K562 (cell line): Measurements from ENCODE around the gene CROCC2. TPM values are rescaled to one million over a fixed set of nuclear protein-coding genes. Genes with fewer than 3 reads are reported as not detected.

Experiments used
- ATAC-seq: fragments of 200-7000 bp; cut with Tn5 transposase; 3 replicates; pipeline ENCODE4 v1.9.1; 2020; ENCODE audit warnings: moderate library complexity
- BruUV-seq: library from RNA; stranded (reverse); fragments of 400-500 nt; replicated peaks from 2 replicates; lab custom pipeline; 2021; lab: Mats Ljungman, UMichigan
- CTCF ChIA-PET: fragments of 300-600 bp; formaldehyde crosslinking; extraction: SDS; loops from one replicate; lab custom pipeline; 2021; ENCODE audit warnings: low intra/inter-chr PET ratio; lab: Yijun Ruan, JAX
- POLR2A ChIA-PET: fragments of 300-600, 350-650 bp; sonication (Branson Sonifier 250); formaldehyde crosslinking; extraction: SDS; loops from one replicate; lab custom pipeline; 2021; ENCODE audit warnings: antibody characterized with exemption, inconsistent platforms; lab: Yijun Ruan, JAX
- DNase-seq, 4 experiments: peaks; one replicate each; pipeline versions ENCODE4 v3.0.0 to v3.0.0-alpha.2; 2011 to 2018; ENCODE audit warnings: low spot score in 3 of 4, mixed read lengths in 3 of 4; ENCODE audit errors: extremely low read depth in 1 of 4
- FAIRE-seq: peaks from 2 replicates; lab custom pipeline; 2011; peaks lifted over from hg19 to GRCh38; lab: Jason Lieb, UNC
- H2AFZ ChIP-seq: 2 replicates; pipeline ENCODE4 v1.6.0; 2011; ENCODE audit warnings: low read depth, low read length, control low read depth, inconsistent platforms
- H3K27ac ChIP-seq: fragments of 200-600 bp; 3 replicates; pipeline ENCODE4 v1.8.0; 2011; ENCODE audit warnings: low read depth, mild to moderate bottlenecking, control low read depth, inconsistent platforms, low read length, moderate library complexity, mixed read lengths; ENCODE audit errors: extremely low read depth
- H3K27me3 ChIP-seq, 2 experiments: fragments of 300-600 bp in 1 of 2; 2 replicates in 1 of 2; 3 replicates in 1 of 2; pipeline versions ENCODE4 v1.6.0 to v1.8.0; 2011; ENCODE audit warnings: inconsistent platforms in 2 of 2, low read length in 2 of 2, mild to moderate bottlenecking in 1 of 2, mixed read lengths in 1 of 2, moderate library complexity in 1 of 2; ENCODE audit not compliant: control insufficient read depth in 2 of 2, insufficient read depth in 2 of 2
- H3K36me3 ChIP-seq: fragments of 300-600 bp; 3 replicates; pipeline ENCODE4 v1.8.0; 2011; ENCODE audit warnings: mild to moderate bottlenecking, low read length, inconsistent platforms; ENCODE audit not compliant: control insufficient read depth, insufficient read depth
- H3K4me1 ChIP-seq, 2 experiments: fragments of 200-600 bp in 1 of 2; replicated peaks in 1 of 2; 2 replicates in 1 of 2; 3 replicates in 1 of 2; pipeline versions ENCODE4 v1.5.1 to v1.8.0; 2011; ENCODE audit warnings: inconsistent platforms in 2 of 2, low read length in 2 of 2, mild to moderate bottlenecking in 1 of 2, mixed read lengths in 1 of 2, moderate library complexity in 1 of 2; ENCODE audit not compliant: control insufficient read depth in 2 of 2, insufficient read depth in 2 of 2
- H3K4me2 ChIP-seq: 2 replicates; pipeline ENCODE4 v1.6.1; 2011; ENCODE audit warnings: low read length, control low read depth, inconsistent platforms, mixed read lengths; ENCODE audit not compliant: insufficient read depth
- H3K4me3 ChIP-seq: fragments of 200-600 bp; sonication (generic), shearing (Covaris generic); 2 replicates; pipeline ENCODE4 v1.5.1; 2016; ENCODE audit warnings: control low read depth, inconsistent platforms
- H3K79me2 ChIP-seq: fragments of 200-600 bp; 3 replicates; pipeline ENCODE4 v1.8.0; 2011; ENCODE audit warnings: low read length, inconsistent platforms; ENCODE audit not compliant: control insufficient read depth, insufficient read depth
- H3K9ac ChIP-seq, 2 experiments: 2 replicates each; pipeline versions ENCODE4 v1.6.0 to v1.6.1; 2011; ENCODE audit warnings: low read depth in 2 of 2, low read length in 2 of 2, control low read depth in 1 of 2, inconsistent platforms in 1 of 2, mild to moderate bottlenecking in 1 of 2, mixed read lengths in 1 of 2; ENCODE audit not compliant: insufficient read depth in 1 of 2
- H3K9me1 ChIP-seq: one replicate; pipeline ENCODE4 v1.6.0; 2011; ENCODE audit warnings: inconsistent platforms, mild to moderate bottlenecking, low read length, moderate library complexity; ENCODE audit not compliant: control insufficient read depth, insufficient read depth
- H3K9me3 ChIP-seq: replicated peaks from 2 replicates; pipeline ENCODE4 v1.5.1; 2011; ENCODE audit warnings: low read depth, low read length, inconsistent platforms; ENCODE audit not compliant: control insufficient read depth, insufficient read depth
- H4K20me1 ChIP-seq: replicated peaks from 2 replicates; pipeline ENCODE4 v1.6.1; 2011; ENCODE audit warnings: low read length, inconsistent platforms, mixed read lengths; ENCODE audit not compliant: control insufficient read depth, insufficient read depth
- AFF4 ChIP-seq: sonication (generic); formaldehyde crosslinking; IDR thresholded peaks from 2 replicates; pipeline ENCODE4 v1.8.0; 2023; ENCODE audit warnings: mild to moderate bottlenecking, missing genetic modification reagents
- ATF7 ChIP-seq: fragments of 450-650 bp; IDR thresholded peaks from 2 replicates; pipeline ENCODE4 v1.7.1; 2014; ENCODE audit warnings: mild to moderate bottlenecking, moderate library complexity
- ERF ChIP-seq: fragments of 450-650 bp; formaldehyde crosslinking; IDR thresholded peaks from 2 replicates; pipeline ENCODE4 v1.4.0; 2020; ENCODE audit warnings: mild to moderate bottlenecking, mixed read lengths
- EWSR1 ChIP-seq: fragments of 450-650 bp; IDR thresholded peaks from 2 replicates; pipeline ENCODE4 v1.6.1; 2018; ENCODE audit warnings: borderline replicate concordance, mild to moderate bottlenecking, low read depth, moderate library complexity; ENCODE audit not compliant: partially characterized antibody
- GTF2E2 ChIP-seq: fragments of 200-800 bp; sonication (Bioruptor generic); IDR thresholded peaks from 2 replicates; pipeline ENCODE4 v1.6.1; 2016; ENCODE audit warnings: missing genetic modification characterization, missing compliant biosample characterization
- KAT8 ChIP-seq: fragments of 450-650 bp; IDR thresholded peaks from 2 replicates; pipeline ENCODE4 v1.6.1; 2016; ENCODE audit warnings: low read depth, mild to moderate bottlenecking
- KLF13 ChIP-seq: fragments of 450-650 bp; IDR thresholded peaks from 2 replicates; pipeline ENCODE4 v1.6.1; 2016; ENCODE audit warnings: missing genetic modification characterization, low read depth, mild to moderate bottlenecking, missing compliant biosample characterization, moderate library complexity, borderline replicate concordance
- KLF6 ChIP-seq: fragments of 250-450 bp; sonication (Bioruptor Pico); IDR thresholded peaks from 2 replicates; pipeline ENCODE4 v1.4.0; 2020; ENCODE audit warnings: mild to moderate bottlenecking, moderate library complexity, borderline replicate concordance
- MCM3 ChIP-seq: fragments of 450-650 bp; IDR thresholded peaks from 2 replicates; pipeline ENCODE4 v1.6.1; 2016
- NR2C1 ChIP-seq, 2 experiments: fragments of 450-650 bp; IDR thresholded peaks; 2 replicates each; pipeline ENCODE4 v1.6.1; 2017; ENCODE audit warnings: mild to moderate bottlenecking in 2 of 2, antibody characterized with exemption in 1 of 2, inconsistent platforms in 1 of 2, missing compliant biosample characterization in 1 of 2, missing genetic modification characterization in 1 of 2
- RBM17 ChIP-seq: fragments of 200-400 bp; formaldehyde crosslinking; IDR thresholded peaks from 2 replicates; pipeline ENCODE4 v1.6.1; 2017; ENCODE audit warnings: low read depth, mild to moderate bottlenecking, low read length, borderline replicate concordance
- SAFB ChIP-seq: fragments of 200-400 bp; formaldehyde crosslinking; IDR thresholded peaks from 2 replicates; pipeline ENCODE4 v1.6.1; 2017; ENCODE audit warnings: low read depth, low read length, borderline replicate concordance
- SNIP1 ChIP-seq: fragments of 450-650 bp; IDR thresholded peaks from 2 replicates; pipeline ENCODE4 v1.7.1; 2017; ENCODE audit warnings: low read depth, mild to moderate bottlenecking
- ZNF699 ChIP-seq: fragments of 250-450 bp; sonication (Bioruptor Pico); IDR thresholded peaks from 2 replicates; pipeline ENCODE4 v1.8.0; 2021; ENCODE audit warnings: mild to moderate bottlenecking, moderate library complexity; ENCODE audit not compliant: insufficient replicate concordance
- ZNF76 ChIP-seq: fragments of 250-450 bp; sonication (Bioruptor Pico); IDR thresholded peaks from 2 replicates; pipeline ENCODE4 v1.4.0; 2020; ENCODE audit warnings: mild to moderate bottlenecking, moderate library complexity, borderline replicate concordance
- ZNF764 ChIP-seq: fragments of 250-450 bp; sonication (Bioruptor Pico); IDR thresholded peaks from 2 replicates; pipeline ENCODE4 v1.4.0; 2020; ENCODE audit warnings: low read depth, mild to moderate bottlenecking, moderate library complexity
- WGBS: fragments of 100-300 bp; shearing (Covaris generic); methylation state at CpG from one replicate; pipeline ENCODE4 v1.1.6; 2016; ENCODE audit warnings: low coverage, mixed read lengths; ENCODE audit not compliant: insufficient coverage; ENCODE audit errors: missing lambda C conversion rate; 5-methylcytosine and 5-hydroxymethylcytosine counted together
- in situ Hi-C: fragments of 300-500 bp; cut with MboI; formaldehyde crosslinking; loops from 4 replicates; pipeline ENCODE4 v1.15.0; 2018; ENCODE audit warnings: inconsistent platforms, mixed read lengths
- intact Hi-C: fragments of 100-400 bp; cut with micrococcal nuclease; formaldehyde crosslinking; loops from 2 replicates; pipeline ENCODE4 v1.14.2; 2022
- polyA plus RNA-seq, 8 experiments: library from polyadenylated mRNA; depleted of rRNA in 4 of 8; stranded (reverse) in 5 of 8; unstranded in 3 of 8; fragments of >200 nt; fragmentation: Nextera tagmentation in 2 of 8; fragmentation: Illumina TruSeq in 1 of 8; extraction: Ambion mirVana in 2 of 8; extraction: Trizol in 1 of 8; gene quantifications; 2 replicates each; pipeline versions ENCODE4 v1.2.1 to v1.2.3, GENCODE V29; 2011 to 2014; ENCODE audit warnings: inconsistent platforms in 1 of 8, missing spikeins in 1 of 8
- total RNA-seq, 7 experiments: library from RNA; depleted of rRNA in 6 of 7; stranded (reverse); fragments of >200 nt in 6 of 7; fragmentation: Illumina TruSeq in 2 of 7; extraction: Trizol in 2 of 7; gene quantifications; 2 replicates each; pipeline versions ENCODE4 v1.2.1 to v1.2.3, GENCODE V29; 2011 to 2021; ENCODE audit warnings: low replicate concordance in 1 of 7
- TF ChIP-seq, protein P1 (sequence below): IDR thresholded peaks from 2 replicates; pipeline ENCODE4 v1.6.1; 2016; ENCODE audit warnings: missing genetic modification characterization, missing compliant biosample characterization

CROCC2 gene
- total and polyA plus RNA-seq, 9 of the 15 experiments (the other 6 are each of a cell fraction or from before 2014, with no cell fraction given) = not detected

DNA sequence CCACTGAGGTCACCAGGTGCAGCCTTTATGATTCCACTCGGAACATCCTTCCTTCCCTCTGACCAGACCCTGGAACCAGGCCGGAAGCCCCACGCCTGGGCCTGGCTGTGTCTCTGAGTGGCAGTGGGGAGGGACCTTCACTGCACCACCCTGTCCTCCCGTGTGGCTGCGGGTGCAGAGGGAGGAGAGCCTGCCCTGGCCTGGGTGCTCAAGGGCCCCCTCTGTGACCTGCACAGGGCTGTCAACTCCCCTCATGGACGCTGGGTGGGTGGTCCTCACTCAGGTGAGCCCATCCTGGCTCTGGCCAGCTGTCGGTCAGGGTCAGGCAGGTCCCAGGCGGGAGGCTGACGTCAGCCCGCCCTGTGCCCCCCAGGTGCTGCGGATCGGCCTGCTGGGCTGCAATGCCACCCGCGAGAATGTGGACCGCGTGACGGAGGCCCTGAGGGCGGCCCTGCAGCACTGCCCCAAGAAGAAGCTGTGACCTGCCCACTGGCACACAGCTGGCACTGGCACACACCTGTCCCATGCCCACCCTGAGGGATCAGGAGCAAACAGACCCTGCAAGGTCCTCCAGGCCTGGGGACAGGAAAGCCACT is 27.7 kb upstream of the CROCC2 start (continued):
- no peak for TF ChIP-seq SAFB
- TF ChIP-seq ZNF764 (CRISPR knock-in tag) = no peak
- TF ChIP-seq EWSR1 = no peak
- TF ChIP-seq RBM17 = no peak

DNA sequence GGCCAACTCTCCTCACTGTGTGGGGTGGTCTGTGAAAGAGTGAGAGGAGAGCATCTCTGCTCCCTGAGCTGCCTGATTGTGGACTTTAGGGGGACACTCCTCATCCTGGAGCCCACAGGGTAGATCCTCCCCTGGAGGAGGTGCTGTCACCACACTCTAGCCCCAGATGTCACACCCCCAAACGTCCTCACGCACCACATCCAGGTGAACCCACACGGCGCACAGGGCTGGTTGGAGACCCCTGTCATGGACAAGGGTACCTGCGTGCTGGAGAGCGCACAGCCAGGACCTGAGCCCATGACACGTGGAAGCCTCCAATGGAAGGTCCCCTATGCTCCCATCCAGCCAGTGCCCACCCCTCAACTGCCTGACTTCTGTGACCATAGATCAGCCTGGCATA is 27.0 kb upstream of the CROCC2 start:
- FAIRE-seq = no peak
- 0% methylated on average over 7 of the region's 7 CpGs for WGBS
- intact Hi-C loops (no loop called here), in situ Hi-C loops (no loop called here)
- H3K4me3 ChIP-seq = no peak overlapping the region
- H3K9me3 ChIP-seq = no peaks in the 10 kb centered on the region
- no peak for ATAC-seq
- no peaks in the 10 kb centered on the region for H3K9me1 ChIP-seq
- no TSS peak for BruUV-seq
- H3K27ac ChIP-seq = no peak overlapping the region
- H4K20me1 ChIP-seq = no peaks in the 10 kb centered on the region
- no peak for DNase-seq
- H3K79me2 ChIP-seq = no peaks in the 10 kb centered on the region
- POLR2A ChIA-PET = interaction anchor here (0.6 kb wide), 1 partner anchor 340 kb away, joined by 3 read pairs; no protein-coding TSS in a partner anchor
- no peak overlapping the region for H2AFZ ChIP-seq
- H3K9ac ChIP-seq = no peak overlapping the region
- H3K4me1 ChIP-seq = no peaks in the 10 kb centered on the region; a peak in 2 of 5 replicates
- H3K4me2 ChIP-seq = no peak overlapping the region
- H3K27me3 ChIP-seq = peaks cover 0 to 34% of the 10 kb centered on the region in 2 experiments; a peak in 2 of 5 replicates
- CTCF ChIA-PET = no interaction called here
- H3K36me3 ChIP-seq = no peaks in the 10 kb centered on the region
- no peak for TF ChIP-seq KLF6 (CRISPR knock-in tag)
- no peak for TF ChIP-seq ATF7
- TF ChIP-seq AFF4 = no peak
- no peak for TF ChIP-seq SNIP1
- no peak for TF ChIP-seq KAT8
- TF ChIP-seq KLF13 (tag) = no peak
- TF ChIP-seq GTF2E2 (tag) = no peak
- no peak for TF ChIP-seq ERF (CRISPR knock-in tag)
- TF ChIP-seq, protein P1, sequence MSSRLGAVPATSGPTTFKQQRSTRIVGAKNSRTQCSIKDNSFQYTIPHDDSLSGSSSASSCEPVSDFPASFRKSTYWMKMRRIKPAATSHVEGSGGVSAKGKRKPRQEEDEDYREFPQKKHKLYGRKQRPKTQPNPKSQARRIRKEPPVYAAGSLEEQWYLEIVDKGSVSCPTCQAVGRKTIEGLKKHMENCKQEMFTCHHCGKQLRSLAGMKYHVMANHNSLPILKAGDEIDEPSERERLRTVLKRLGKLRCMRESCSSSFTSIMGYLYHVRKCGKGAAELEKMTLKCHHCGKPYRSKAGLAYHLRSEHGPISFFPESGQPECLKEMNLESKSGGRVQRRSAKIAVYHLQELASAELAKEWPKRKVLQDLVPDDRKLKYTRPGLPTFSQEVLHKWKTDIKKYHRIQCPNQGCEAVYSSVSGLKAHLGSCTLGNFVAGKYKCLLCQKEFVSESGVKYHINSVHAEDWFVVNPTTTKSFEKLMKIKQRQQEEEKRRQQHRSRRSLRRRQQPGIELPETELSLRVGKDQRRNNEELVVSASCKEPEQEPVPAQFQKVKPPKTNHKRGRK (tag) = no peak
- TF ChIP-seq ZNF699 = no peak
- TF ChIP-seq MCM3 = no peak
- no peak for TF ChIP-seq NR2C1 (IDR thresholded peaks at IDR 0.05)
- no peak for TF ChIP-seq NR2C1 (tag; IDR thresholded peaks at IDR 0.05)
- TF ChIP-seq ZNF76 (CRISPR knock-in tag) = no peak
